ENCODE data around the gene RNPEP. TPM values are rescaled to one million over a fixed set of nuclear protein-coding genes. Genes with fewer than 3 reads are reported as not detected.
A peak's percentile ranks its signal among the peaks of the same experiment; 100 is the strongest.

The RNPEP gene
- total and polyA plus RNA-seq, 7 donors: 23.9 to 86.5 (median 38.5) TPM

- Histone ChIP-seq H3K9me3 (no peaks in the 10 kb centered on the region), H3K36me3 (peaks cover 15 to 69% (median 40%) of the 10 kb centered on the region in 4 donors), H3K27ac (no peak overlapping the region), H3K4me1 (no peaks in the 10 kb centered on the region), H3K27me3 (no peaks in the 10 kb centered on the region), H3K4me3 (no peak overlapping the region)
- WGBS, 2 donors: 79 to 84% methylated on average over 6 of the region's 6 CpGs
- TF ChIP-seq CTCF (IDR thresholded peaks at IDR 0.05): no peak
- TF ChIP-seq POLR2A (IDR thresholded peaks at IDR 0.05): no peak
- TF ChIP-seq POLR2AphosphoS5 (IDR thresholded peaks at IDR 0.05): no peak
- TF ChIP-seq EP300 (IDR thresholded peaks at IDR 0.05): no peak
- no peak for DNase-seq
- intact Hi-C loops (cut with DNase I): no loop called here
These were observed 8.0 kb downstream of the RNPEP start for GRCh38 chr1:201990427-201990826.

- Histone ChIP-seq H3K36me3 (peaks cover 17 to 92% (median 58%) of the 10 kb centered on the region in 4 donors), H3K4me3 (no peak overlapping the region), H3K9me3 (no peaks in the 10 kb centered on the region), H3K27ac (no peak overlapping the region), H3K4me1 (no peaks in the 10 kb centered on the region), H3K27me3 (no peaks in the 10 kb centered on the region)
- DNase-seq: no peak
- intact Hi-C loops (cut with DNase I): no loop called here
- 37 to 66% methylated on average over 16 of the region's 16 CpGs for WGBS, 2 donors
- peak in 3 of 4 experiments; percentile 46 to 68 (median 58) for TF ChIP-seq CTCF (IDR thresholded peaks at IDR 0.05)
- no peak for TF ChIP-seq POLR2A (IDR thresholded peaks at IDR 0.05)
These were observed 17.3 kb downstream of the RNPEP start for GRCh38 chr1:201999625-202000238.

- intact Hi-C loops (cut with DNase I): no loop called here
- no peak overlapping the region for H3K4me3 ChIP-seq
- TF ChIP-seq POLR2AphosphoS5 (IDR thresholded peaks at IDR 0.05): no peak
- TF ChIP-seq EP300 (IDR thresholded peaks at IDR 0.05): no peak
- no peak for TF ChIP-seq CTCF (IDR thresholded peaks at IDR 0.05)
- no peak for TF ChIP-seq POLR2A (IDR thresholded peaks at IDR 0.05)
- 86 to 87% methylated on average over 9 of the region's 9 CpGs for WGBS, 2 donors
- H3K9me3 ChIP-seq: no peaks in the 10 kb centered on the region
- H3K27me3 ChIP-seq: no peaks in the 10 kb centered on the region
- H3K36me3 ChIP-seq: peaks cover 13 to 91% (median 47%) of the 10 kb centered on the region in 4 donors
- DNase-seq: no peak
- no peaks in the 10 kb centered on the region for H3K4me1 ChIP-seq
- H3K27ac ChIP-seq: no peak overlapping the region
These were observed 20.1 kb downstream of the RNPEP start for GRCh38 chr1:202002507-202002906.

- Histone ChIP-seq H3K27me3 (no peaks in the 10 kb centered on the region), H3K4me1 (peaks cover 0 to 2% (median 0%) of the 10 kb centered on the region in 4 donors), H3K36me3 (peaks cover 13 to 76% (median 38%) of the 10 kb centered on the region in 4 donors), H3K9me3 (no peaks in the 10 kb centered on the region), H3K27ac (no peak overlapping the region), H3K4me3 (no peak overlapping the region)
- DNase-seq: no peak
- intact Hi-C loops (cut with DNase I): no loop called here
- WGBS, 2 donors: 81% methylated on average over 9 of the region's 9 CpGs
- no peak for TF ChIP-seq POLR2AphosphoS5 (IDR thresholded peaks at IDR 0.05)
- TF ChIP-seq POLR2A (IDR thresholded peaks at IDR 0.05): no peak
- TF ChIP-seq CTCF (IDR thresholded peaks at IDR 0.05): no peak
- no peak for TF ChIP-seq EP300 (IDR thresholded peaks at IDR 0.05)
These were observed 22.3 kb downstream of the RNPEP start for GRCh38 chr1:202004711-202005110.

GRCh38 chr1:202005958-202006357 lies 23.5 kb downstream of the RNPEP start:
- whole genome bisulfite sequencing, 2 donors: 72 to 85% methylated on average over 2 of the region's 2 CpGs
- no peak for DNase-seq
- no peak overlapping the region for H3K4me3 ChIP-seq
- TF ChIP-seq POLR2A (IDR thresholded peaks at IDR 0.05) (no peak), CTCF (IDR thresholded peaks at IDR 0.05) (peak in 2 of 4 experiments; percentile 23 to 42)
- H3K36me3 ChIP-seq: peaks cover 13 to 64% (median 31%) of the 10 kb centered on the region in 4 donors
- no peaks in the 10 kb centered on the region for H3K27me3 ChIP-seq
- no peaks in the 10 kb centered on the region for H3K9me3 ChIP-seq
- intact Hi-C loops (cut with DNase I): no loop called here
- peaks cover 0 to 4% (median 0%) of the 10 kb centered on the region in 4 donors for H3K4me1 ChIP-seq
- no peak overlapping the region for H3K27ac ChIP-seq

All from sigmoid colon (tissue), 7 donors.